ENCODE measurements around the gene HSBP1.

DNA sequence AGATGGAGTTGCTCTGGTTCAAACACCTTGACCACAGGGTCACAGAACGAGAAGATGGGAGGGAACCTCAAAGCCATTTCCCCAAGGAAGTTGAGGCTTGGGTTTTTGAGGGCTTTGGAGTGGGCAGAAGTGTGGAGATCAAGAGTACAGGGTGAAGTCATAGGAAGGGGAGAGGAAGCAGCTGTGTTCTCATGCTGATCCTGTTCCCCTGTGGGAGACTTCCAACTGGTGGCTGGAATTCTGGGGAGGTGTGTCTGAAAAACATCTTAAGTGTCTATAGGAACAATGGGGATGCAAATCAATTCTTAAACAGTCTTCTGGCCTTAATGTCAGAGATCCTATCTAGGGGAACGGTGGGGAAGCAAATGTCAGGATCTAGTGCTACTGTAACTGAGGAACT is 38.8 kb upstream of the HSBP1 start:
- TF ChIP-seq, protein P1, sequence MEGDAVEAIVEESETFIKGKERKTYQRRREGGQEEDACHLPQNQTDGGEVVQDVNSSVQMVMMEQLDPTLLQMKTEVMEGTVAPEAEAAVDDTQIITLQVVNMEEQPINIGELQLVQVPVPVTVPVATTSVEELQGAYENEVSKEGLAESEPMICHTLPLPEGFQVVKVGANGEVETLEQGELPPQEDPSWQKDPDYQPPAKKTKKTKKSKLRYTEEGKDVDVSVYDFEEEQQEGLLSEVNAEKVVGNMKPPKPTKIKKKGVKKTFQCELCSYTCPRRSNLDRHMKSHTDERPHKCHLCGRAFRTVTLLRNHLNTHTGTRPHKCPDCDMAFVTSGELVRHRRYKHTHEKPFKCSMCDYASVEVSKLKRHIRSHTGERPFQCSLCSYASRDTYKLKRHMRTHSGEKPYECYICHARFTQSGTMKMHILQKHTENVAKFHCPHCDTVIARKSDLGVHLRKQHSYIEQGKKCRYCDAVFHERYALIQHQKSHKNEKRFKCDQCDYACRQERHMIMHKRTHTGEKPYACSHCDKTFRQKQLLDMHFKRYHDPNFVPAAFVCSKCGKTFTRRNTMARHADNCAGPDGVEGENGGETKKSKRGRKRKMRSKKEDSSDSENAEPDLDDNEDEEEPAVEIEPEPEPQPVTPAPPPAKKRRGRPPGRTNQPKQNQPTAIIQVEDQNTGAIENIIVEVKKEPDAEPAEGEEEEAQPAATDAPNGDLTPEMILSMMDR (IDR thresholded peaks at IDR 0.05): no peak
- TF ChIP-seq POLR2A (IDR thresholded peaks at IDR 0.05) (no peak), EP300 (IDR thresholded peaks at IDR 0.05) (no peak)
